MM.1S (cell line): ENCODE results near the gene GNPDA1.

Source experiments
- CTCF ChIP-seq: fragments of 300-600 bp; sonication (generic); IDR thresholded peaks from 2 replicates; pipeline ENCODE4 v1.5.1; 2016; ENCODE audit warnings: antibody characterized with exemption, low read length, mixed read lengths
- EZH2 ChIP-seq: fragments of 300-600 bp; sonication (generic); optimal IDR thresholded peaks from 2 replicates; pipeline ENCODE3; 2017; ENCODE audit warnings: low read depth, mild to moderate bottlenecking, antibody characterized with exemption, low read length, mixed read lengths

DNA sequence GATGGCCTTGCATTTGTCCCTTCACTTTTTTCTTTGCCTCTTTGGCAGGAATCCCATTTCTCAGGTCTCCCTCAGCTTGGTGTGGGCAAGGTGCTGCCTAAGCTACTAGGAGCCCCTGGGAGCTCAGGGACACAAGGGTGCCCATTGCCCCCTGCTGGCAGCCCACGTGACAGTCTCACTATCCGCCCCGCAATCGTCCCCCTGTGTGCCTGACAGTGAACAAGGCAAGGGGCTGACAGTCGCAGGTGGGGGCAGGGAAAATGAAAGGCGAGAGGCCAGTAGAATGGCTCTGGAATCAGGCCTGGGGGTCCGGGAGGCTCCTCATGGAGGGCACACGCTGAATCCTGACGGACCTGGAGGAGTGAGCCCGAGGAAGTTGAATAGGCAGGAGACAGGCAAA lies 52.8 kb downstream of the GNPDA1 start:
- TF ChIP-seq CTCF, result peak; percentile 61
- no peak for TF ChIP-seq EZH2
